Tibial artery (tissue), 4 donors: ENCODE measurements around the gene GRK1.

Source experiments
- DNase-seq, 2 donors: peaks; one replicate each; pipeline ENCODE4 v3.0.0-alpha.2; 2019
- H3K27ac ChIP-seq, 2 donors: fragments of 200-600 bp; sonication (generic) in 1 of 2; 1 replicate in 1 of 2; 2 replicates in 1 of 2; pipeline ENCODE4 v1.5.1; 2018 to 2019; ENCODE audit warnings: mild to moderate bottlenecking in 1 of 2
- H3K27me3 ChIP-seq, 2 donors: fragments of 200-600 bp; sonication (generic) in 1 of 2; one replicate each; pipeline versions ENCODE4 v1.5.1 to v1.6.0; 2016 to 2019
- H3K36me3 ChIP-seq, 3 donors: fragments of 200-600 bp; sonication (generic) in 2 of 3; one replicate each; pipeline ENCODE4 v1.5.1; 2016 to 2019; ENCODE audit warnings: mild to moderate bottlenecking in 2 of 3
- H3K4me1 ChIP-seq, 4 donors: fragments of 200-600 bp; sonication (generic) in 2 of 4; 1 replicate in 3 of 4; 2 replicates in 1 of 4; pipeline ENCODE4 v1.5.1; 2016 to 2019
- H3K4me3 ChIP-seq, 2 donors: fragments of 200-600 bp; sonication (generic) in 1 of 2; 1 replicate in 1 of 2; 2 replicates in 1 of 2; pipeline ENCODE4 v1.5.1; 2018 to 2019; ENCODE audit warnings: mild to moderate bottlenecking in 2 of 2
- H3K9me3 ChIP-seq, 3 donors: fragments of 200-600 bp; sonication (generic) in 1 of 3; one replicate each; pipeline ENCODE4 v1.5.1; 2016 to 2019
- intact Hi-C: fragments of 100-400 bp; cut with DNase I; formaldehyde crosslinking; loops from one replicate; pipeline ENCODE4 v1.15.0; 2023; ENCODE audit warnings: low total_unique reads
- TF ChIP-seq, protein P1 (sequence below), 2 experiments: fragments of 200-600 bp in 1 of 2; fragments of 450-650 bp in 1 of 2; IDR thresholded peaks; one replicate each; pipeline ENCODE4 v1.5.1; 2017 to 2019; ENCODE audit warnings: antibody characterized with exemption in 2 of 2, mild to moderate bottlenecking in 1 of 2, moderate library complexity in 1 of 2

GRK1 gene

DNA sequence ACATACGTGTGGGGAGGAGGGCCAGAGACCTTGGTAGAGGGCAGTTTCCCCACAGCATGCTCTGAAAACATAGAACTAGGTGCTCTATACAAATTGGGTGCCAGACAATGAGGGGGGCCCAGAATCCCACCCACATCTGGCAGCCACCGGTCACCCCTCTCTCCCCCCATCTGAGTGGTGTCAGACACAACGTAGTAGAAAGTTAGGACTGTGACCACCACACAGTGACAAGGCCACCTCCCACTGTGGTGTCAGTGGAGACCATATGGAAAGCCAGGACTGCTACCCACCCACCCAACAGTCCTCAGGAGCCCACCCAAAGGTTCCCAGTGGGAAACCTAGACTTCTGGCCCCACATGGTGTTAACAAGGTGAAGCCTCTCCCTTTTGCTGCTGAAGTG lies 7.0 kb upstream of the GRK1 start:
- TF ChIP-seq, protein P1, sequence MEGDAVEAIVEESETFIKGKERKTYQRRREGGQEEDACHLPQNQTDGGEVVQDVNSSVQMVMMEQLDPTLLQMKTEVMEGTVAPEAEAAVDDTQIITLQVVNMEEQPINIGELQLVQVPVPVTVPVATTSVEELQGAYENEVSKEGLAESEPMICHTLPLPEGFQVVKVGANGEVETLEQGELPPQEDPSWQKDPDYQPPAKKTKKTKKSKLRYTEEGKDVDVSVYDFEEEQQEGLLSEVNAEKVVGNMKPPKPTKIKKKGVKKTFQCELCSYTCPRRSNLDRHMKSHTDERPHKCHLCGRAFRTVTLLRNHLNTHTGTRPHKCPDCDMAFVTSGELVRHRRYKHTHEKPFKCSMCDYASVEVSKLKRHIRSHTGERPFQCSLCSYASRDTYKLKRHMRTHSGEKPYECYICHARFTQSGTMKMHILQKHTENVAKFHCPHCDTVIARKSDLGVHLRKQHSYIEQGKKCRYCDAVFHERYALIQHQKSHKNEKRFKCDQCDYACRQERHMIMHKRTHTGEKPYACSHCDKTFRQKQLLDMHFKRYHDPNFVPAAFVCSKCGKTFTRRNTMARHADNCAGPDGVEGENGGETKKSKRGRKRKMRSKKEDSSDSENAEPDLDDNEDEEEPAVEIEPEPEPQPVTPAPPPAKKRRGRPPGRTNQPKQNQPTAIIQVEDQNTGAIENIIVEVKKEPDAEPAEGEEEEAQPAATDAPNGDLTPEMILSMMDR (IDR thresholded peaks at IDR 0.05): no peak
- intact Hi-C loops: no loop called here
- Histone ChIP-seq H3K27ac (no peak overlapping the region), H3K9me3 (peaks cover 0 to 18% (median 7%) of the 10 kb centered on the region in 3 donors), H3K27me3 (peaks cover 0 to 26% of the 10 kb centered on the region in 2 donors), H3K4me3 (no peak overlapping the region), H3K4me1 (no peaks in the 10 kb centered on the region), H3K36me3 (no peaks in the 10 kb centered on the region)
- peak in 1 of 2 donors; percentile 51 for DNase-seq

DNA sequence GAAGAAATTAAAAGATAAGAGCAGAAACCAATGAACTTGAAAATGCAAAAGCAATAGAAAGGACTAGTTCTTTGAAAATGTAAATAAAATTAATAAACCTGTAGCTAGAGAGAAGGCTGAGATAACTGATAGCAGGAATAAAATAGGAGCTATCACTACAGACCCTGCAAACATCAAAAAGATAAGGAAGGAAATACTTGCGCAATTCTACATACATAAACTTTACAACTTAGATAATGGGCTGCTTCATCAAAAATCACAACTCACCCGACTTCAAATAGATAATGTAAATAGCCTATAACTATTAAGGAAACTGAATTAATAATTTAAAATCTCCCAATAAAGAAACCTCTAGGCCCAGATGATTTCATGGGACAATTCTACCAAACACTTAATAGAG lies 5.5 kb upstream of the GRK1 start:
- DNase-seq: no peak
- intact Hi-C loops: no loop called here
- H3K27ac ChIP-seq: no peak overlapping the region
- no peak overlapping the region for H3K4me3 ChIP-seq
- H3K4me1 ChIP-seq: no peaks in the 10 kb centered on the region
- H3K36me3 ChIP-seq: no peaks in the 10 kb centered on the region
- peaks cover 0 to 34% of the 10 kb centered on the region in 2 donors for H3K27me3 ChIP-seq
- peaks cover 0 to 18% (median 7%) of the 10 kb centered on the region in 3 donors for H3K9me3 ChIP-seq
- TF ChIP-seq, protein P1 (IDR thresholded peaks at IDR 0.05): no peak

DNA sequence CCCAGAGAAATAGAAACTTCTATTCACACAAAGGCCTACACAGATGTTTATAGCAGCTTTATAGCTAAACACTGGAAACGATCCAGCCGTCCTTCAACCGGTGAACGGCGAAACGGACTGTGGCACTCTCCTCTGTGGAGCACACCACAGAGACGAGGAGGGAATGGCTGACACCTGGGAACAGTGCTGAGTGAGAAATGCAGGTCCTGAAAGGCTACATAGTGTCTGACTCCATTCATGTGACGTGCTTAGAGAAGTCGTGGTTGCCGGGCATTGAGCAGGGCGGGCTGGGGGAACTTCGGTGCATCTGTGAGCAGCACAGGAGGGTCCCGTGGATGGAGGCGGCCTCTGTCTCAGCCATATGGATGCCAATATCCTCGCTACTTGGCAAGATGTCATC lies 3.1 kb upstream of the GRK1 start:
- H3K9me3 ChIP-seq: peaks cover 0 to 18% (median 7%) of the 10 kb centered on the region in 3 donors
- peaks cover 0 to 13% of the 10 kb centered on the region in 2 donors for H3K27me3 ChIP-seq
- no peaks in the 10 kb centered on the region for H3K36me3 ChIP-seq
- H3K4me1 ChIP-seq: no peaks in the 10 kb centered on the region
- H3K4me3 ChIP-seq: no peak overlapping the region
- intact Hi-C loops: no loop called here
- peak in 1 of 2 donors; percentile 13 for DNase-seq
- no peak overlapping the region for H3K27ac ChIP-seq
- TF ChIP-seq, protein P1 (IDR thresholded peaks at IDR 0.05): no peak

DNA sequence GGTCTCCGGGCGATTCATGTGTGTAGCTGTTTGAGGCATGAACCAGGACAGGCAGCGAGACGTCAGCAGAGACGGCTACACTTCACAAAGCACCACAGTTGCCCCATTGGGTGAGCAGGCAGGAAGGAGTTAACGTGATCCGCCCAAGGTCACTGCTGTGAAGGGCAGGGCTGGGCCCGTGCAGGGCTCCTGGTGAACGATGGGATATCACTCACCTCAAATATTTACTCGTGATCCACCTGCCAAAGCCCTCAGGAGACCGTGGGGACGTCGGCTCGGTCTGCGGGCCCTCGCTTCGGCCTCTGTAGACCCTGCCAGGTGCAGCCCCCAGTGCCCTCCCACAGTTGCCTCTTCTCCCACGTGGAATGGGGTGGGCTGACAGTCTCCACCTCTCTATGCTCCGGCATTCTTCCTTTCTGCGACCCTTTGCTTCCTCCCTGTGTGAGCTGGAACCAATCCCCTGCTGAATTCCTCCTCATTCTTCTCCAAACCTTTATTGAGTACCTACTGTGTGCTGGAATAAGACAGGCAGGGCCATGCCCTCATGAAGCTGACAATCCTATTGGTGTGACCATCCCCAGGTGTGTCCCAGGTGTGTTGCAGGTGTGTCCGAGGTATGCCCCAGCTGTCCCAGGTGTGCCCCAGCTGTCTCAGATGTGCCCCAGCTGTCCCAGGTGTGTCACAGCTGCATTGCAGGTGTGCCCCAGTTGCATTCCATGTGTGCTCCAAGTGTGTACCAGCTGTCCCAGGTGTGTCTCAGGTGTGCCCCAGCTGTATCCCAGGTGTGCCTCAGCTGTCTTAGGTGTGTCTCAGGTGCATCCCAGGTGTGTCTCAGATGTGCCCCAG lies 2.0 kb upstream of the GRK1 start:
- TF ChIP-seq, protein P1 (IDR thresholded peaks at IDR 0.05): no peak
- H3K27me3 ChIP-seq: peaks cover 0 to 11% of the 10 kb centered on the region in 2 donors
- peak; percentile 12 to 60 for DNase-seq

DNA sequence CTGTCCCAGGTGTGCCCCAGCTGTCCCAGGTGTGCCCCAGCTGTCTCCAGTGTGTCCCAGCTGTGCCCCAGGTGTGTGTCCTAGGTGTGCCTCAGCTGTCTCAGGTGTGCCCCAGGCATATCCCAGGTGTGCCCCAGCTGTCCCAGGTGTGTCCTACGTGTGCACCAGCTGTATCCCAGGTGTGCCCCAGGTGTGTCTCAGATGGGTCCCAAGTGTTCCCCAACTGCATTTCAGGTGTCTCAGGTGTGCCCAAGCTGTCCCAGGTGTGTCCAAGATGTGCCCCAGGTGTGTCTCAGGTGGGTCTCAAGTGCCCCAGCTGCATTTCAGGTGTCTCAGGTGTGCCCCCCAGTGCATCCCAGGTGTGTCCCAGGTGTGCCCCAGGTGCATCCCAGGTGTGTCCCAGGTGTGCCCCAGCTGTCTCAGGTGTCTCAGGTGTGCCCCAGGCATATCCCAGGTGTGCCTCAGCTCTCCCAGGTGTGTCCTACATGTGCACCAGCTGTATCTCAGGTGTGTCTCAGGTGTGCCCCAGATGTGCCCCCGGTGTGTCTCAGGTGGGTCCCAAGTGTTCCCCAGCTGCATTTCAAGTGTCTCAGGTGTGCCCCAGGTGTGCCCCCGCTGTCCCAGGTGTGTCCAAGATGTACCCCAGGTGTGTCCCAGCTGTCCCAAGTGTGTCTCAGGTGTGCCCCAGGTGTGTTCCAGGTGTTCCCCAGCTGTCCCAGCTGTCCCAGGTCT lies 1.3 kb upstream of the GRK1 start:
- no peaks in the 10 kb centered on the region for H3K4me1 ChIP-seq
- H3K27ac ChIP-seq: no peak overlapping the region
- H3K4me3 ChIP-seq: no peak overlapping the region
- TF ChIP-seq, protein P1 (IDR thresholded peaks at IDR 0.05): no peak
- H3K27me3 ChIP-seq: peaks cover 0 to 11% of the 10 kb centered on the region in 2 donors
- peaks cover 0 to 11% (median 7%) of the 10 kb centered on the region in 3 donors for H3K9me3 ChIP-seq
- intact Hi-C loops: no loop called here
- H3K36me3 ChIP-seq: no peaks in the 10 kb centered on the region
- peak; percentile 9 to 46 for DNase-seq

More for the DNA sequence above, 2.0 kb upstream of the GRK1 start:
- Histone ChIP-seq H3K4me3 (no peak overlapping the region), H3K9me3 (peaks cover 0 to 18% (median 7%) of the 10 kb centered on the region in 3 donors), H3K36me3 (no peaks in the 10 kb centered on the region), H3K4me1 (no peaks in the 10 kb centered on the region), H3K27ac (no peak overlapping the region)
- intact Hi-C loops: no loop called here
